HL-60/S4 treated with retinoic acid at 250 ng/mL for 4 days and 3 days (cell line): ENCODE data around the gene SBK1.

Experiments used
- in situ Hi-C: fragments of 300-500 bp; cut with MboI; formaldehyde crosslinking; loops from 2 replicates; pipeline ENCODE4 v1.7.0; 2022; ENCODE audit warnings: low sequenced_read_pairs

The SBK1 gene

DNA sequence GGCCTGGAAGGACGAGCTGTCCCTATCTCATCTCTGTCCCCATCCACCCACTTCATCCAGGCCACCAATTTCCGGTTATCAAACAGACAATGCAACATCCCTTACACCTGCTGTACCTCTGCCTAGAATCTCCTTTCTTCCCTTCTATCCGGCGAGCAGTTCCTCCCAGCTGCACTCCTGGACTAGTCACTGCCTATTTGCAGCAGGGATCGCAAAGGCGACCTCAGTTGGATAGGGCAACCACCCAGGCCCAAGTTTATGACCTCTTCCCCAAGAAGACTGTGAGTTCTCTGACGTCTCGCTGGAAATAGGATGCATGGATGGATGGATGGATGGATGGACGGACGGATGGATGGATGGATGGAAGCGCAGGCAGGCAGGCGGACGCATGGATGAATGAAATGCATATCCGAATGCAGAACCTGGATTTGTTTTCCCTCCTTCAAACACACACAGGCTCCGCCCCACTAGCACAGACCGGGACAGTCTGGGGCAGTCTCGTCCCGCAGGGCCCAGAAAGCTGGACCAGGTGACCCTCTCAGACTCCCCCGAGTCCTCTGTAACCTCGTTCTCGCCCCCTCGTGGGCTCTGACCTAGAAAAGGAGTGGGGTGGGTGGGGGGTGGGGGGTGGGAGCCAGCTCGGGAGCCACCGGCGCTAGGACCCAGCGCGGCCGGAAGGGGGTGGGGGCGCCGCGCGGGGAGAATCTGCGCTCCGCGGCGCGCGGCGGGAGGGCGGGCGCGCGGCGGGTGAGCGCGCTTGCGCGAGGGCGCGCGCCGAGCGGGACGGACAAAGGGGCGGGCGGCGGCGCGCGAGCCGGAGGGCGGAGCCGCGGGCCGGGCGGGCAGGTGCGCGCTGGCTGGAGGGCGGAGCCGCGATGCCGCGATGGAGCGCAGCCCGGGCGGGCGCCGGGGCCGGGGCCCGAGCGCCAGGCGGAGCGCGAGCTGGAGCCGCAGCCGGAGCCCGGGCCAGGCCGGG, at the start of gene SBK1:
TSS of gene SBK1 (plus strand) at position 875 of the 976 bp plus-strand sequence. CDS start 24,867 bp downstream, outside the sequence.
- in situ Hi-C loops = no loop called here

DNA sequence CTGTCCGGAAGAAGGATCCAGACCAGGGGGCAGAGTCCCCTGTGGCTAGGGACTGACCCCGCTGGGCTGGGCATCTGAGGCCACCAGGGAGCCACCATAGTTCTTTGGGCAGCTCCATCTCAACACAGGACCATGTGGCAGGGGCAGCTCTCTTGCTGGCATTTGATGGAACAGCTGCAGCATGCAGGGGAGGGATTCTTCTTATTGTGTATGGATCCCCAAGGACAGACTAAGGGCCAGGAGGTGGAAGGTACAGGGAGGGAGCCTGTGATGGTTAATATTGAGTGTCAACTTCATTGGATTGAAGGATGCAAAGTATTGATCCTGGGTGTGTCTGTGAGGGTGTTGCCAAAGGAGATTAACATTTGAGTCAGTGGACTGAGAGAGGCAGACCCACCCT, 42.8 kb upstream of the SBK1 start:
- in situ Hi-C loops = loop anchor here (25.0 kb wide), 1 partner anchor 287 kb away; no protein-coding TSS in a partner anchor

- in situ Hi-C loops = no loop called here
Measured at GRCh38 chr16:28250999-28251398, 41.3 kb upstream of the SBK1 start.

- in situ Hi-C loops = no loop called here
Measured at GRCh38 chr16:28254158-28254557, 38.2 kb upstream of the SBK1 start.

DNA sequence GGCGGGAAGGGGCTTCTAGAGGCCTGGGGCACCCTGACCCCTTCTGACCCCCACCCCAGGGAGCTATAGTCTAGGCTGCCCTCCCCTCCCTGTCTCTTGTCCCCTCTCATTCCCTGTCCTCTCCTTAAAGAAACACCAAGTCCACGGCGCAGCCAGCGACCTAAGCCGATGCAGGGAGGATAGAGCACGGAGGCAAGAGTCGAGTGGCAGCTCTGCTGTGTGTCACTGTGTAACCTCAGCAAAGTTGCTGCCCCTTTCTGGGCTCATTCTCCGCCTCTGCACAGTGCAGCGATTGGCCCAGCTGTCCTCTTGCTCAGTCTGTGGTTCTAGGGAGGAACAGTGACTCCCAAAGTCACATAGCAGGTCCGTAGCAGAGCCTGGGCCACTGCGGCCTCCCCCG, 36.5 kb upstream of the SBK1 start:
- in situ Hi-C loops = no loop called here

- in situ Hi-C loops = no loop called here
Measured at GRCh38 chr16:28257256-28257655, 35.1 kb upstream of the SBK1 start.

DNA sequence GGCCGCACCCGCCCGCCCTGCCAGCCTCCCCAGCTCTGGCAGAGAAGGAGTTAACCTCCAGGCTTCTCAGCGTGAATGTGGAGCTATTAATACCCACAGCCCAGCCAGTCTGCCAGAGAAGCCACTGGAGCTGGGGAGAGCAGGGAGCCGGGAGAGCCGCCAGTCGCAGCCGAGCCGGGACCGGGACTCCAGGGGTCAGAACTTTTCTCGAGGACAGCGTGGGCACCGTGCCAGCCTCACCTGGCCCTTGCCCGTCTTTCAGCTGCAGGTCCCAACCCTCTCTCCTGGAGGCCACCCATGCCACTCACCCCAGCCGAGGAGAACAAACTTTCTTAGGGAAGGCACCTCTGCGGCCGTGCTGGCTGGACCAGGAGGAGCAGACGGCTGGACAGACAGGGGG, 33.8 kb upstream of the SBK1 start:
- in situ Hi-C loops = no loop called here

- in situ Hi-C loops = no loop called here
Measured at GRCh38 chr16:28259091-28259780, 33.1 kb upstream of the SBK1 start.

DNA sequence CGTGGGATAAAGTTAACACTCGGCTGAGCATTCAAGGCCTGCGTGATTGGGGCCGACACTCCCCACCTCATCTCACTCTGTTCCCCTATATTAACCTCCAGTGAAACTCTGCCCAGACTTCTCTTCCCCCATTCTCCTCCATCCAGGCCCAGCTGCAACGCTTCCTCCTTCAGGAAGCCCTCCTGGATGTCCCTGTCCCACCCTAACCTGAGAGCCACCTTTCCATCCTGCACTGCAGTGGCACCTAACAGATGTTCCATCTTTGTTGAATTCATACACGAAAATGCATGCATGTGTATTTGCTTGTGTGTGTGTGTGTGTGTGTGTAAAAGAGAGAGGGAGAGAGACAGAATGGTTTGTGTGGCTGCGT, 32.6 kb upstream of the SBK1 start:
- in situ Hi-C loops = no loop called here

- in situ Hi-C loops = no loop called here
Measured at GRCh38 chr16:28260193-28260592, 32.1 kb upstream of the SBK1 start.

GRCh38 chr16:28261942-28262341, 30.4 kb upstream of the SBK1 start:
- in situ Hi-C loops = no loop called here

DNA sequence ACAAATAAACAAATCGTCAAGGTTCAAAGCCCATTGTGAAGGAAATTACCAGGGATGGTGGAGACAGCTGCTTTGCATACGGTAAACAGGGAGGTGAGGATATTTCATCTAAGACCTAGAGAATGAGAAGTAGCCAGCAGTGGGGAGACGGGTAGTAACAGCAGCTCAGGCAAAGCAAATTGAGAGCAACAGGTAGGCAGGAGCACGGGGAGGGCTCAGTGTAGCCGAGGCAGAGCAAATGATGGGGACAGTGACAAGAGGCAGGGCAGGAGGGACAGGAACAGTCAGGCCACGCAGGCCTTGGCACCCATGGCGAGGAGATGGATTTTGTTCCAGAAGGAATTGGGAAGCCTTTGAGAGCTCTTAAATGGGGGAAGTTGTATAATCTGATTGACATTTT, 29.0 kb upstream of the SBK1 start:
- in situ Hi-C loops = no loop called here

- in situ Hi-C loops = no loop called here
Measured at GRCh38 chr16:28264656-28265055, 27.7 kb upstream of the SBK1 start.

DNA sequence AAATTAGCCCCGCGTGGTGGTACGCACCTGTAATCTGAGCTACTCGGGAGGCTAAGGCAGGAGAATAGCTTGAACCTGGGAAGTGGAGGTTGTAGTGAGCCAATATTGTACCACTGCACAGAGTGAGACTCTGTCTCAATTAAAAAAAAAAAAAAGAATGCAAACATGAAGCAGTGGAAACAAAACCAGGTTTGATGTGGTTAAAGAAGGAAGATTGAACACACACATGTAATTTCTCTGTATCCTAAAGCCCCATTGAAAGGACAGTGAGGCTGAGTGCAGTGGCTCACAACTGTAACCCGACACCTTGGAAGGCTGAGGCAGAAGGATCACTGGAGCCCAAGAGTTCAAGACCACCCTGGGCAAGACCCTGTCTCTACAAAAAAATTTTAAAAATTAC, 26.5 kb upstream of the SBK1 start:
- in situ Hi-C loops = no loop called here

DNA sequence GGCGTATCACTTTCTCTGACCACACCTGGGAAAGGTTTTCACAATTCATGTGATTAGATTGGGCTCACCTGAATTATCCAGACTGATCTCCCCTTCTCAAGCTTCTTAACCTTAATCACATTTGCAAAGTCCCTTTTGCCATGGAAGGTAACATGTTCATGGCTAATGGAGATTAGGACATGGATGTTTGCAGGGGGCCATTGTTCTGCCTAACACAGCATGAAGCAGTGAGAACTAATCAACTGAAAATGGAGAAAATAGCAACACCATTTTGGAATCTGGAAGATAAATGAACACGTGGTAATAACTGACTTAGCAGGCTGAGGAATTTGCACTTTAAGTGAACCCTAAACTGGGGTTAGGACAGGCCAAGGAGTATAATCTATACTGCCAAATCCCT, 25.0 kb upstream of the SBK1 start:
- in situ Hi-C loops = no loop called here

DNA sequence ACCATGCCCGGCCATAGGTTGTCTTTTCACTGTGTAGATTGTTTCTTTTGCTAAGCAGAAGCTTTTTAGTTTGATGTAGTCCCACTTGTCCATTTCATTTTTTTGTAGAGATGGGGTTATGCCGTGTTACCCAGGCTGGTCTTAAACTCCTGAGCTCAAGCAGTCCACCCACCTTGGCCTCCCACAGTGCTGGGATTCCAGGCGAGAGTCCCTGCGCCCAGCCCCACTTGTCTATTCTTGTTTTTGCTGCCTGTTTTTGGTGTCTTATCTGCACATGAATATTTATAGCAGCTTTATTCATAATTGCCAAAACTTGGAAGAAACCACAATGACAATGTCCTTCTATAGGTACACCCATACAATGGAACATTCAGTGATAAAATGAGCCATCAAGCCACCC, 18.8 kb upstream of the SBK1 start:
- in situ Hi-C loops = no loop called here

DNA sequence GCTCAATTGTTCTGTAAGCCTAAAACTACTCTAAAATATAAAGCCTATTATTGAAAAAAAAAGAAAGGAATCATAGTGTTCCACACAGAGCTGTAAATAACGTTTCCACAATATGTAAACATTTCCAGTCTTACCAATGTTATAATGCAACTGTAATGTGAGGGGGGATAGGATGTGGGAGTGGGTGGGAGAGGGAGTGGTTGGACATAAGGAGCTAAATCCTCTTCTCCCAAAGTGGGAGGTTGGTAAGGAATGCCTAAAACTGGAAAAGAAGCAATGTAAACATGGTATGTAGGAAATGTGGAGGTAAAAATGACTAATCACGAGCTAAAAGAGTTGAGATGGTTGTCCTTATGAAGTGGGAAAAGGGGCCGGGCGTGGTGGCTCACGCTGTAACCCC, 17.6 kb upstream of the SBK1 start:
- in situ Hi-C loops = no loop called here

DNA sequence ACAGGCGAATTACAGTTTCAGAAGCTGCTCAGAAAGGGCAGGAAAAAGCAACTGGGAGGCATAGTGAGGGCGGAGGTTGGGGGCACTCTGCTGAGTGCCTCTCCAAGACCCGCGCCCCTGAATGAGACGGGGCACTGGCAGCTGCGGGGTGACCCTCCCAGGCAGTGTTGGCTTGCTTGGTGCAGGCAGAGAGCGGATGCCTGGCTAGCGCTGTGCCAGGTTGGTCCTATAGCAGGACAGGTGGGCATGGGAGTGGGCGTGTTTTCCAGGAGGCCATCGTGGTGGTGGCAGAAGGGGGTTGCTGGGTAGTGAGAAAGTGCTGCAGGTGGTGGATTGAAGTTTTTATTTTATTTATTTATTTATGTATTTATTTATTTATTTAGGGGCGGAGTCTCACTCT, 16.0 kb upstream of the SBK1 start:
- in situ Hi-C loops = no loop called here

DNA sequence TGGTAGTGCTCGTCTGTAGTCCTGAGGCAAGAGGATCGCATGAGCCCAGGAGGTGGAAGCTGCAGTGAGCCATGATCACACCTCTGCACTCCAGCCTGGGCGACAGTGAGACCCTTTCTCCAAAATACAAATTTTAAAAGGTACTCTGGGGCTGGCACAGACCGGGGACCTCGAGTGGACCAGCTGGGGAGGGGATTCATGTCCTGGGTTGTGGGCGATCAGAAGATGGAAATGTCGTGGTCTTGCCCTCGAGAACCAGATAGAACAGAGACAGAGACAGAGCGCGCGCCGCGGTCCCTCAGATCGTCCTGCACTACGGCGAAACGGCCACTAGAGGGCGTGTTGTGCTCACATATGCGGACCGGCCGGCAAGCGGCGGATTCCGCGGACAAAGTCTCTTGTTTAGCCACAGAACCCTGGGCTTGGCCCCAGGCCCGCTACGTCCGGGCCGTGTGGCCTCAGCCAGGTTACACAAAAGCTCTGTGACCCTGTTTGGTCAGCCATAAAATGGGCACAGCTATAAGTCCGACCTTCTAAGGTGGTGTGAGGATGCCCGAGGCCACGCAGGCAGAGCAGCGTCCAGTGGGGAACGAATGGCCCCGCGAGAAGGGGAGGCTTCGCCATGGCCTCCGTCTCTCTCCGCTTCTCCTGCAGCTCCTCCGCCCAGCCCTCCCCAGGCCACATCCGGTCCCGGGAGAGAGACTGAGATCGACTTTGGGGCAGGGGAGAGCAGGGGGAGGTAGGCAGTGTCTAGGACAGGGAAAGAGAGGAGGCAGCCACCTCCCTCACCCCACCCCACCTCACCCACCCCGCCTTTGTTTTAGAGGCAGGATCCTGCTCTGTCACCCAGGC, 14.6 kb upstream of the SBK1 start:
- in situ Hi-C loops = no loop called here

- in situ Hi-C loops = no loop called here
Measured at GRCh38 chr16:28279006-28279405, 13.3 kb upstream of the SBK1 start.
